Stimulated activated CD8-positive, alpha-beta memory T cell treated with anti-CD3 and anti-CD28 coated beads, Interleukin-12 subunit alpha, Interleukin-12 subunit beta, amount 100 ng/mL, for 24 hours (primary cell): ENCODE results near the gene SCFD2.
A peak's percentile ranks its signal among the peaks of the same experiment; 100 is the strongest.

Source experiments
- DNase-seq: peaks from one replicate; pipeline ENCODE4 v3.0.0-alpha.2; 2020; ENCODE audit errors: extremely low read depth

Gene SCFD2

GRCh38 chr4:52883183-52883621 lies 482.7 kb downstream of the SCFD2 start:
- DNase-seq, result no peak

DNA sequence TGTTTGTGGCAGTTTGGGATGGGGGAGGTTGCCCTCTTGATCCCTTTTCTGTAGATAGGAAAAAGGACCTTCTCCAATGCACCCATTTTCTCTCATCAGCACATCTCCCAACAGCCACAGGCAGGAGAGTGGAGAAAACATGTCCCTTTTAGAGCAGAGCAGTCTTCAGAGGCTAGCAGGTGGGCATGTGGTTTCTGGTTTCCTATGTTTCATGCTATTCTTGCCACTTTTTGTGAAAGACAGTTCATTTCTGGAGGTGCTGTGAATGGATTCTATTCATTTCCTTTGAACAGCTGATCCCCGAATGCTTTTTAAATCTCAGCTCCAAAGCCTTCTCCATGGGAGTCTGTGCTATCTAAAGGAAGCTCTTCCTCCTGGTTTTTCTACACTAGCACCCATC lies 484.9 kb downstream of the SCFD2 start:
- no peak for DNase-seq

DNA sequence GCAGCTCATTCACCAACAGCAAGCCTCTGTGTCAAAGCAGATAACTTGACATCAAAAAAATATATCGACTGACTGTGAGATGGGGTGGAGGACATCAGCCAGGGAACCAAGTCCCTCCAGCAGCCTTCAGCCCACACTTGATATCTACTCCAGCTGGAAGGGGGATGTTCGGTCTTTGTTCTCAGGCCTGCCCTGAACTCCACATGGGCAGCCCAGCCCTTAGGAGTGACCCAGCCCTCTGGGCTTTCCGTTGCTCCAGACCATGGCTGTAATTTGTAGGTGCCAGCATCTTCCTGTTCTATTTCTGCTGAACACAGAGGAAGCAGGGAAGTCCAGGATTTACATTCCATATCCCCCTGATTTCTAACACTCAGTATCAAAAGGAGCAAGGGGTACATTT lies 486.4 kb downstream of the SCFD2 start:
- no peak for DNase-seq

- DNase-seq, result no peak
Observed at GRCh38 chr4:52877694-52878093, 488.2 kb downstream of the SCFD2 start.

DNA sequence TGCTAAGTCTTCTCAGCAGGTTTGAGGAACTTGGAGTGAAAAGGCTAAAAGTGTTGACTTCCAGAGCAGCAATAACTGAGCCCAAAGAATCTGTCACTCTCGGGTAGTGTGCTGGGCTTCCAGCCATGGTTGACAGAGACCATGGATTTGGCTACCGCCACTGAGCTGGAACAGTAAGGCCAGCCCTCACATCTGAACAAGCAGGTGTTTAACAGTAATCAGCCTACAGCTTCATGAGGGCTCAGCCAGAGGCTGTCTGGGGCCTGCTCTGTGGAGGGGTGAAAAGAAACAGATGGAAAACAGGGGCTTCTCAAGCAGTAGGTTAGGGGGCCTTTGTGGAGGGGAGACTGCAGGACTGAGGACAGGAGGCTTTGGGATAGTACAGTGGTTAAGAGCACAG lies 488.8 kb downstream of the SCFD2 start:
- no peak for DNase-seq

DNA sequence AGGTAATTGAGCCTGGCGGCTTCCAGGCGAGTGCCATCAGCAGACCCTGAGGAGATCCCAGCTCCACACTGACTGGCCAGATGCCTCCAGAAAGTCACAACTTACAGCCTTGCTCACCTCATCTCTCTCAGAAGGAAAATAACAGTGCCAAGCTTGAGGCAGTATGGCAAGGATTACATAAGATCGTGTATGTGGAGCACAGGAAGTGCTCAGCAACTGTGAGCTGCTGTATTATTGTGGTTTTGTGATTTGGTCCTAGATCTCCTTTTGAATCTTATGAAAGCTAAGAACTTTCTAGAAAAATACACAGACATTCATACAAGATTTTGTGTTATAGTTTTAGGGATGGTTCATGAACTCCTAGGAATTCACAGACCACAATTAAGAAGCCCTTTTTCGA lies 489.8 kb downstream of the SCFD2 start:
- no peak for DNase-seq

- no peak for DNase-seq
Observed at GRCh38 chr4:52874948-52875347, 490.9 kb downstream of the SCFD2 start.

- no peak for DNase-seq
Observed at GRCh38 chr4:52873861-52874343, 492.0 kb downstream of the SCFD2 start.

- DNase-seq, result no peak
Observed at GRCh38 chr4:52873191-52873590, 492.7 kb downstream of the SCFD2 start.

- no peak for DNase-seq
Observed at GRCh38 chr4:52870225-52870624, 495.6 kb downstream of the SCFD2 start.

DNA sequence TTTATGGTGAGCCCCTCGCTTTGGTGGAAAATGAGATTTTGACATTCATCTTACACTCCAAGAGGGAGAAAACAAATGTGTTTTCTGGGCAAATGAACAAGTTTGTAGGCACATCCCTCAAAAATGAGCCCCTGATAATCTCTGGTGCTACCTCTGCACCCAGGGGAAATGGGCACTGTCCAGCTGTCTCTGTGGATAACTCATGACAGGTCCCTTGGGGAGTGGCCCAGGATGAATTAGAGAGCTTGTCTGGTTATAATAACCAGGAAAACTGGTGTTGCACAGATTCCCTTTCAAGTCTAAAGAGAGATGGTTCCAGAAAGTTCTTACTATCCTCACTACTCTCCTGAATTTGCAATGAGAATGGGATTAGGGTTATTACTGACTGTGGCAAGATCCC lies 496.2 kb downstream of the SCFD2 start:
- no peak for DNase-seq

DNA sequence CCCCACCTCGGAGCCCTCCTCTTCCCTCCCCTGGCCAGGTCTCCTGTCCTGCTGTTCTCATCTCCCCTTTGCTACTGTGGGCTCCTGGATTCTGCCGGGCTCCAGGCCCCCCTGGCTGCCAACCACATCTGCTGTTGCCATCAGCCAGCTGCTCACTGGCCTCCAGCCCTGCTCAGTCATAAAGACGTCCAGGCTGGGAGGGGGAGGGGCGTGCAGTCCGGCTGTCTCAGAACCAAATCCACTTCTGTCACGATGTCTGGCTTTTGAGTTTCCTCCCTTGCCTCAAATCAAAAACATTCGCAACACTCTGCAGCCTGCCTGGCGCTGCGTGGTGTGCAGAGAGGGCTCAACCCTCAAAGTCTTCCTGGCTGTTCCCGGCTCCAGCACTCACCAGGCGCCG lies 496.7 kb downstream of the SCFD2 start:
- no peak for DNase-seq

DNA sequence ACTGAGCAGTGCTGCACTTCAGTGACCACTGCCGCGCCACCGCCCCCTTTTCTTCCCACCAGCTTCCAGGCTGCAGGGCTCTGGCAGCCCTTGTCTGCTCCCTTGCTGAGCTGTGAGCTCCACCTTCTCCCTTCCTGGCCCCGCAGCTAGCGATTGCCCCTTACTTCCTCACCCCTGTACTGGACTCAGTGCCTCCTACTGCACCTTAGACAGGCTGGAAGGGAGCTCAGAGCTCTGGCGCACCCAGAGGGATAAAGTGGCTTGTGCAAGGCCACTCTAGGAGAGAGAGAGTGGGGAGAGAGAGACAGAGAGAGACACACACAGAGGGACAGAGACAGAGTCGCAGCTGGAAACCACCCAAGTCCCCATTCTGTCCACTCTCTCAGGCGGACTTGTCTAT lies 497.7 kb downstream of the SCFD2 start:
- DNase-seq, result no peak

GRCh38 chr4:52867163-52867562 lies 498.7 kb downstream of the SCFD2 start:
- DNase-seq, result no peak

- no peak for DNase-seq
Observed at GRCh38 chr4:52866734-52867133, 499.1 kb downstream of the SCFD2 start.

- no peak for DNase-seq
Observed at GRCh38 chr4:52865300-52865699, 500.6 kb downstream of the SCFD2 start.

DNA sequence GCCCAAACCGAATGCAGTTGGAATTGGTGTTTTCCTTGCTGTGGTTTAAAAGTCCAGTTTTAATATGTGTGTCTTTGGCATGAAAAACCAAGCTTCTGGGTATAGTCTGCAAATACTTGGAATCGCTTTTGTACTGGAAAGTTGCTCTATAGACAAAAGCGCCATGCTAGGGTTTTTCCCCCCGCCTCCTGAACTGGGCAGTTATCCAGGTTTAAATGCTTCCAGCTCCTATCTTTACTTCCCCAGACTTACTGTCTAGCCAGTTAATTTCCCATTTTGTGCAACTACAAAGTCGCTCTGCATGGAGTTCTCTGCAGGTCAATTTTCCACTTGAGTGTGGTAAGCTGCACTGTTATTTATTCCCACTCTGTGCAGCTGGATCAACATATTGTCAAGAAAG lies 501.1 kb downstream of the SCFD2 start:
- no peak for DNase-seq

DNA sequence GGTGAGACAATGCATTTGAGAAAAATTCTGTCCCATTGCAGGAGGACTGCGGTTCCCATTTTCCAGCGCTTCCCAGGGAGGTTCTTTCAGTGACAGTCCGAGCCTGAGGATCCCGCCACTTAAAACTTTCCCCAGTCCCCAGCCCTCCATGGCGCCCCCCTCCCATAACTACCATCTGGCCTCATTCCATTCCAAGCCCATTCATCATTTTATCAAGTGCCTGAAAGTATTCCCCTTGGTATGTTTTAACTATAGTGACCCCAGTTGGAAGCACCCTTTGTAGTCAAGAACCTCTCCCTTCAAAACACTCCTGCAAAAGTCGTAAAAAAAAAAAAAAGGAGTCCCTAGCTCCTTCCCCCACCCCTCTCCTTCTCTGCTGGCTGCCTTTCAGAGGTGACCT lies 502.5 kb downstream of the SCFD2 start:
- DNase-seq, result no peak

DNA sequence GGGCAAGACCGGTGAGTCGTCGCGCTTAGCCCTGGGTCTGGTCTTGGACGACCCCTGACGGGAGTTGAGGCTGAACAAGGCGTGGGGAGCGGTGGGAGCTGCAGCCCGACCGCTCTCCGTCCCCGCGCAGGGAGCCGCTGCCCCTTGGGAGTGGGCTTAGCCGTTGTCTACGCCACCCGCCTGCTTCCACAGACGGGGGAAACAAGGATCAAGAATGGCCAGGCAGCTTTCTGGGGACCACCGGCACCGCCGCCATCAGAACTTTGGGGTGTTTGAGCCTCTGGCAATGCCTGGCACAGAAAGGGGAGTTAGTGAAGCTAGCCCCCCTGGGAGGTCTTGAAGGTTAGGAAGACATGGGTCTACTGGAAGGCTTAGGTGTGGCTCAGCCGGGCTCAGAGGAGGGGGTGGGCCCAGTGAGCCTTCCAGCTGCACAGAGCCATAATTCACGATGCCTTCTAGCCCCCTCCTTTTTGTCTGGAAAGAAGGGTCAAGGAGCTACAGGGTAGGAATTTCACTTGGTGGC lies 503.2 kb downstream of the SCFD2 start:
- no peak for DNase-seq

GRCh38 chr4:52861879-52862616 lies 503.8 kb downstream of the SCFD2 start, which contains the start of gene RASL11B:
Gene RASL11B, plus strand, starts transcription at chr4:52862317. Its CDS starts 191 bp downstream, at chr4:52862508.
- peak; percentile 66 for DNase-seq

- DNase-seq, result no peak
Observed at GRCh38 chr4:52861171-52861823, 504.6 kb downstream of the SCFD2 start.

GRCh38 chr4:52860361-52860760 lies 505.5 kb downstream of the SCFD2 start:
- no peak for DNase-seq

- no peak for DNase-seq
Observed at GRCh38 chr4:52856801-52857200, 509.1 kb downstream of the SCFD2 start.
